CD4-positive, alpha-beta T cell (primary cell): ENCODE results near the gene ZFYVE1. TPM values are rescaled to one million over a fixed set of nuclear protein-coding genes. Genes with fewer than 3 reads are reported as not detected.

Source experiments
- ATAC-seq: fragments of 200-7000 bp; cut with Tn5 transposase; one replicate; pipeline ENCODE4 v1.10.0; 2022; ENCODE audit warnings: mild to moderate bottlenecking; ENCODE audit not compliant: poor library complexity
- CTCF ChIA-PET: fragments of 350-600 bp; sonication (Branson Sonifier 250); formaldehyde crosslinking; loops from one replicate; lab custom pipeline; 2021; ENCODE audit warnings: antibody characterized with exemption, inconsistent platforms; lab: Charles Lee
- POLR2A ChIA-PET: fragments of 350-600 bp; sonication (Branson Sonifier 250); formaldehyde crosslinking; loops from one replicate; lab custom pipeline; 2021; ENCODE audit warnings: antibody characterized with exemption, inconsistent platforms; lab: Charles Lee
- DNase-seq, 14 experiments: peaks; one replicate each; pipeline ENCODE4 v3.0.0-alpha.2; 2013 to 2020; ENCODE audit warnings: mixed read lengths in 2 of 14
- H3K27ac ChIP-seq, 2 donors: one replicate each; pipeline versions ENCODE4 v1.5.1 to v1.7.0; 2013; ENCODE audit warnings: low read length in 2 of 2, low read depth in 1 of 2, mild to moderate bottlenecking in 1 of 2
- H3K27me3 ChIP-seq, 2 experiments: 1 replicate in 1 of 2; 2 replicates in 1 of 2; pipeline versions ENCODE4 v1.6.1 to v1.7.0; 2013; ENCODE audit warnings: low read length in 2 of 2, control low read depth in 1 of 2, mild to moderate bottlenecking in 1 of 2, moderate library complexity in 1 of 2; ENCODE audit not compliant: insufficient read depth in 2 of 2, control insufficient read depth in 1 of 2
- H3K36me3 ChIP-seq: one replicate; pipeline ENCODE4 v1.6.1; 2013; ENCODE audit warnings: low read length, control low read depth; ENCODE audit not compliant: insufficient read depth
- H3K4me1 ChIP-seq: one replicate; pipeline ENCODE4 v1.6.1; 2013; ENCODE audit warnings: low read length, control low read depth; ENCODE audit not compliant: insufficient read depth
- H3K4me3 ChIP-seq: one replicate; pipeline ENCODE4 v1.5.1; 2013; ENCODE audit warnings: mild to moderate bottlenecking, low read length, moderate library complexity
- H3K9me3 ChIP-seq, 2 experiments: 1 replicate in 1 of 2; 2 replicates in 1 of 2; pipeline versions ENCODE4 v1.6.1 to v1.7.0; 2013; ENCODE audit warnings: low read length in 2 of 2, mild to moderate bottlenecking in 2 of 2, control low read depth in 1 of 2, moderate library complexity in 1 of 2; ENCODE audit not compliant: control insufficient read depth in 1 of 2, insufficient read depth in 1 of 2
- H3K27ac Mint-ChIP-seq: one replicate; pipeline ENCODE4 v1.8.0; 2020; ENCODE audit warnings: mixed read lengths
- H3K27me3 Mint-ChIP-seq: one replicate; pipeline ENCODE4 v1.8.0; 2021; ENCODE audit warnings: mixed read lengths
- H3K36me3 Mint-ChIP-seq: one replicate; pipeline ENCODE4 v1.8.0; 2021; ENCODE audit warnings: low read depth, mixed read lengths
- H3K4me1 Mint-ChIP-seq: one replicate; pipeline ENCODE4 v1.8.0; 2021; ENCODE audit warnings: low read depth, mixed read lengths
- H3K4me3 Mint-ChIP-seq: one replicate; pipeline ENCODE4 v1.8.0; 2020; ENCODE audit warnings: mild to moderate bottlenecking, mixed read lengths
- H3K9me3 Mint-ChIP-seq: one replicate; pipeline ENCODE4 v1.8.0; 2020; ENCODE audit warnings: mixed read lengths
- CTCF ChIP-seq: fragments of 200-600 bp; IDR thresholded peaks from one replicate; pipeline ENCODE4 v1.8.0; 2022; ENCODE audit warnings: antibody characterized with exemption, mild to moderate bottlenecking
- intact Hi-C, 2 experiments: fragments of 100-400 bp; cut with DNase I in 1 of 2; cut with micrococcal nuclease in 1 of 2; formaldehyde crosslinking; loops; one replicate each; pipeline versions ENCODE4 v1.15.1 to v1.9.0; 2023 to 2025; cut with DNase I, micrococcal nuclease
- total RNA-seq, 174 experiments: library from RNA in 2 of 174; stranded (reverse) in 2 of 174; gene quantifications; one replicate each; pipeline ENCODE4 v1.2.3 and lab custom pipeline; 2021 to 2026

The ZFYVE1 gene
- total RNA-seq, 2 experiments from 2014 or later, result 9.3 to 10.9 TPM

- POLR2A ChIA-PET, result interaction anchor here (0.6 to 3.6 kb wide), 40 partner anchors 9 to 1738 kb away, joined by 3 to 111 read pairs (median 4); partner anchors contain the start of genes ACOT2, ACOT4, ACOT6 and BBOF1
- intact Hi-C loops, result loop anchor here (1.0 to 10.0 kb wide), 6 partner anchors 31 to 1026 kb away; partner anchors contain the start of genes PSEN1 (in 2 of the 2), ZFYVE1 (in 2 of the 2), ALDH6A1 (in 1 of the 2) and DCAF4 (in 1 of the 2)
- H3K9me3 Mint-ChIP-seq, result no peaks in the 10 kb centered on the region
- Histone ChIP-seq H3K27me3 (peaks cover 0 to 2% of the 10 kb centered on the region in 2 experiments), H3K27ac (peak within 1 kb of the TSS; percentile 78 to 93), H3K9me3 (no peaks in the 10 kb centered on the region), H3K4me3 (peak within 1 kb of the TSS; percentile 91), H3K4me1 (peaks cover 38% of the 10 kb centered on the region), H3K36me3 (peaks cover 10% of the 10 kb centered on the region)
- H3K4me1 Mint-ChIP-seq, result peaks cover 36% of the 10 kb centered on the region
- no peaks in the 10 kb centered on the region for H3K27me3 Mint-ChIP-seq
- no peak within 1 kb of the TSS for H3K27ac Mint-ChIP-seq
- peak; percentile 93 for ATAC-seq
- DNase-seq, result peak; percentile 89 to 98 (median 92)
- no peak within 1 kb of the TSS for H3K4me3 Mint-ChIP-seq
- no peak for TF ChIP-seq CTCF
- CTCF ChIA-PET, result interaction anchor here (0.5 to 1.9 kb wide), 2 partner anchors 31 to 47 kb away, joined by 3 to 7 read pairs; partner anchors contain the start of gene ZFYVE1
- H3K36me3 Mint-ChIP-seq, result peaks cover 28% of the 10 kb centered on the region
These were observed 31.5 kb upstream of the ZFYVE1 start, which contains the start of gene RBM25 for GRCh38 chr14:73058224-73058921. Gene RBM25 (plus strand): TSS chr14:73058534. CDS start chr14:73071642, 13,108 bp downstream.

GRCh38 chr14:73057944-73058223 lies 31.0 kb upstream of the ZFYVE1 start:
- intact Hi-C loops, result loop anchor here (1.0 to 10.0 kb wide), 6 partner anchors 31 to 1027 kb away; partner anchors contain the start of genes PSEN1 (in 2 of the 2), ZFYVE1 (in 2 of the 2), ALDH6A1 (in 1 of the 2) and DCAF4 (in 1 of the 2)
- Histone ChIP-seq H3K27me3 (peaks cover 0 to 2% of the 10 kb centered on the region in 2 experiments), H3K4me1 (peaks cover 34% of the 10 kb centered on the region), H3K4me3 (peak overlapping the region; percentile 91), H3K36me3 (peaks cover 6% of the 10 kb centered on the region), H3K9me3 (no peaks in the 10 kb centered on the region), H3K27ac (peak overlapping the region; percentile 78 to 93)
- Mint-ChIP-seq H3K27me3 (no peaks in the 10 kb centered on the region), H3K4me1 (peaks cover 34% of the 10 kb centered on the region), H3K36me3 (peaks cover 24% of the 10 kb centered on the region), H3K4me3 (no peak overlapping the region), H3K9me3 (no peaks in the 10 kb centered on the region), H3K27ac (no peak overlapping the region)
- no peak for TF ChIP-seq CTCF
- CTCF ChIA-PET, result interaction anchor here (1.9 kb wide), 1 partner anchor 31 kb away, joined by 7 read pairs; the partner anchor contains the start of gene ZFYVE1
- no peak for DNase-seq
- ATAC-seq, result no peak
- POLR2A ChIA-PET, result interaction anchor here (0.6 to 3.6 kb wide), 31 partner anchors 9 to 1737 kb away, joined by 3 to 111 read pairs (median 5); partner anchors contain the start of genes ACOT2, ACOT4, ACOT6 and BBOF1

GRCh38 chr14:73055251-73055650 lies 28.3 kb upstream of the ZFYVE1 start:
- no peak for DNase-seq
- Mint-ChIP-seq H3K9me3 (no peaks in the 10 kb centered on the region), H3K4me1 (peaks cover 13% of the 10 kb centered on the region), H3K36me3 (peaks cover 8% of the 10 kb centered on the region), H3K27ac (no peak overlapping the region), H3K27me3 (no peaks in the 10 kb centered on the region), H3K4me3 (peak overlapping the region; percentile 36)
- Histone ChIP-seq H3K27ac (no peak overlapping the region), H3K27me3 (peaks cover 0 to 2% of the 10 kb centered on the region in 2 experiments), H3K4me1 (peaks cover 17% of the 10 kb centered on the region), H3K4me3 (no peak overlapping the region), H3K9me3 (no peaks in the 10 kb centered on the region), H3K36me3 (no peaks in the 10 kb centered on the region)
- POLR2A ChIA-PET, result no interaction called here
- TF ChIP-seq CTCF, result no peak
- intact Hi-C loops, result loop anchor here in 1 of 2 experiments (5.0 to 10.0 kb wide), 3 partner anchors 128 to 1030 kb away; partner anchors contain the start of genes ALDH6A1, DCAF4, LIN52 and NUMB
- ATAC-seq, result no peak
- CTCF ChIA-PET, result no interaction called here
